GM10248 (cell line): ENCODE measurements around the gene PARVA.
"Not testable (repeated sequence)": the region's sequence is repeated elsewhere in the genome, so short reads cannot be mapped to it uniquely, and the experiment has no call there.

Experiments used
- CTCF ChIA-PET: fragments of 300-600 bp; sonication (Branson Sonifier 250); formaldehyde crosslinking; extraction: SDS; loops from one replicate; lab custom pipeline; 2021; ENCODE audit warnings: antibody characterized with exemption; lab: Yijun Ruan, JAX
- POLR2A ChIA-PET: fragments of 350-650 bp; sonication (Branson Sonifier 250); formaldehyde crosslinking; extraction: SDS; loops from one replicate; lab custom pipeline; 2020; ENCODE audit warnings: antibody characterized with exemption; lab: Yijun Ruan, JAX
- DNase-seq: peaks from one replicate; pipeline ENCODE4 v3.0.0; 2012; ENCODE audit errors: extremely low spot score
- CTCF ChIP-seq: IDR thresholded peaks from 2 replicates; pipeline ENCODE4 v1.5.1; 2012; ENCODE audit warnings: mild to moderate bottlenecking, low read depth; ENCODE audit errors: extremely low read depth, missing control alignments, control extremely low read depth

Gene PARVA

DNA sequence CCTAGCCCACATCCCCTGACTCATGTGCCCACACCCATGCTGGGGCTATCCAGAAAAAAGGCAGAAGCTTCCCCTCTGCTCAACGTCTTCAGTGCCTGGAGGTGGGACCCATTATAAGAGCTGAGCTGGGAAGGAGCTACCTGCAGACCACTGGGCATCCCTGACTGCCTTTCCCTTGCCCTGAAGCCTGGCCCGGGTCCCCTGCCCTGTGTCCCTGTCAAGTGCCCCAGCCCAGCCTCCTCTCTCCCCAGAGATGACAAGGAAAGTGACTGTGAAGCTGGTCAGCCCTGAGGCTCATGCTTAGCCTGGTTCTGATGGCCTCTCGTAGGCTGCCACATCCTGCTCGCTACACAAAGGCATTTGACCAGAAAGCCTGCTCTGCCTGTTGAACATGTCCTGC, 140.4 kb downstream of the PARVA start:
- CTCF ChIA-PET: interaction anchor here (1.5 kb wide), 1 partner anchor 27 kb away, joined by 3 read pairs; no protein-coding TSS in a partner anchor
- no peak for DNase-seq
- no peak for TF ChIP-seq CTCF
- POLR2A ChIA-PET: no interaction called here

GRCh38 chr11:12518606-12519385, 141.4 kb downstream of the PARVA start:
- TF ChIP-seq CTCF: no peak
- no peak for DNase-seq
- ChIA-PET POLR2A (no interaction called here), CTCF (no interaction called here)

DNA sequence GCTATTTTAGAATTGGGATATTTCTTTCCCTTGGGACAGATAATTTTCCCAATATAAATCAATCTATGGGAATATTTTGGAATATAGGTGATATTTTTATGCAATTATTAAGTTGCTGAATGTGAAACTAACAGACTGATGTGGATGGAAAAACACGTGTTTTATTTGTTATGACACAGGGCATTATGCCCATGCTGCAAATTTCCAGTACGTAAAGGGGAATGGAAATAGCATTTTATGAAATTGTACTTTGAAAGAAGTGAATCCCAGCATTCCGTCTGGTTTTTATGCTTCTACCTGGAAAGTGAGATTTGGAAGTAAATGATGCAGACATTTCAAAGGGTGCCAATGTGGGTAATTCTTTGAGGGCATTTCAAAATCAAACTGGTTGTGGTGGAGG, 142.7 kb downstream of the PARVA start:
- ChIA-PET CTCF (no interaction called here), POLR2A (no interaction called here)
- DNase-seq: no peak
- no peak for TF ChIP-seq CTCF

DNA sequence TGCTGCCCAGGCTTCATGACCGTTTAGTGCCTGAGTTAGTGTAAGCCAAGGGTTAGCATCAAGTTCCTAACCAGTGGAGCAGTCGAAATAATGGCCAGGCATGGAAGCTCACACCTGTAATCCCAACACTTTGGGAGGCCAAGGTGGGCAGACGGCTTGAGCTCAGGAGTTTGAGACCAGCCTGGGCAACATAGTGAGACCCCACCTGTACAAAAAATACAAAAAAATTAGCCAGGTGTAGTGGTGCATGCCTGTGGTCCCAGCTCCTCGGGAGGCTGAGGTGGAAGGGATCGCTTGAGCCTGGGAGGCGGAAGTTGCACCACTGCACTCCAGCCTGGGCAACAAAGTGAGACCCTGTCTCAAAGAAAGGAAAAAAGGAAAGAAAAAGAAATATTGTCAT, 143.2 kb downstream of the PARVA start:
- DNase-seq, CTCF ChIA-PET, POLR2A ChIA-PET: not testable (repeated sequence)

DNA sequence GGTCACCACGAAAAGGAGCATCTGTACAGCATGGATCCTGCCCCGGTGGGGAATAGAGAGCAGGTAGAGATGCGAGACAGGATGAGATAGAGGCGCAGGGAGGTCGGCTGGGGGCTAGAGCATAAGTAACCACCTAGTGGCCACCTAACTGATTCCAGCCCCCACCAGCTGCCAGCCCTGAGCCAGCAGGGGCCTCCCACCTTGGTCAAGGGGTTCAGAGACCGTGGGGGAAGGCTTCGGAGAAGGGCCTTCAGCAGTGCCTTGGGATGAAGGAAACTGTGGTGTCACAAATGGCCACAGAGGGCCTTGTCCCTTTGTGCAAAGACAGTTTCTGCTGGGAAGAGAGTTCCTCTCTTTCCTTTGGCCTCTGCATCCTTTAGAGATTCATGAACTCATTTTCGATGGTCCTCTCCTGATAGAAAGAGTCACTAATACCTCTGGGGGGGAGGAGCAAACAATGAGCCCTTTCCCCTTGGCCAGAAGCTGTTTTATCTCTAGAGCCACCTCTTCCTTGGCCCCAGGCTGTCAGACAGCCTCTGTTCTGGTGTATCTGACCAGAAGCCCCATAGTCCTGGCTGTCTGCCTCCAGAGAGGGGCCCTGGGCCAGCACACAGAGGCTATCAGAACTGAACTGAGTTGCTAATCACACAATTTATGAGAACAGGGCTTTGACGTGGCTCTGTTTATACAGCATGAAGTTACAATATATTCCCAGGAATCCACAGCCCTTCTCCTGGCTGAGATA, 146.0 kb downstream of the PARVA start:
- ChIA-PET CTCF (no interaction called here), POLR2A (no interaction called here)
- no peak for DNase-seq
- TF ChIP-seq CTCF: no peak

GRCh38 chr11:12524865-12525264, 147.5 kb downstream of the PARVA start:
- CTCF ChIA-PET: no interaction called here
- no peak for TF ChIP-seq CTCF
- no peak for DNase-seq
- POLR2A ChIA-PET: no interaction called here

DNA sequence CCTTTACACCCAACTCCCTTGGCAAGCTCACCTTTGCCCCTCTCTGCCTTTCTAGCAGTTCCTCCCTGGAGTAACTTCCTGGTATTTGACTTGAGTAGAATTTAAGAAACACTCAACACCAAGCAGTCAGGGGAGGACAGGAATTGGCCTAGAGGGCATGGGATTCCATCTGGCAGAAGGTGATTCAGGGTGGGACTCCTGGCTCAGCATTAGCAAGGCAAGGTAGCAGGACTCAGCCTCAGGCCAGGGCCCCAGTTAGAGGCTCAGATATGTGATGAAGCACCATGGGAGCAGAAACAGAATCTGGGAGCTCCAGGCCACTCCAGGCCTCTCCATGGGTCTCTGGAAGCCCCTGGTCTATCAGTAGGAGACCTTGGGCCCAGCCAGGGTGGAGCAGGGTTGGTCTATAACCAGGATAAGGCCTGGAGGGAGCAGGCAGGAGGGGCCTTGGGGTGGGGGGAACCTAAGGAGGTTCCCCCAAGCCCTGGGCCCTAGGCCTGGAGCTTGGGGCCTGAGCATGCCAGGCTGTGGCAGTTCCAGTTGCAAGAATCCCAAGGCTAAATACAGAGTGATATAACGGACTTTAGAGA, 148.2 kb downstream of the PARVA start:
- POLR2A ChIA-PET: no interaction called here
- CTCF ChIA-PET: no interaction called here
- DNase-seq: no peak
- TF ChIP-seq CTCF: no peak
